HG02973 (cell line): ENCODE results near the gene SGCG.
"Not testable (repeated sequence)": the region's sequence is repeated elsewhere in the genome, so short reads cannot be mapped to it uniquely, and the experiment has no call there.

Source experiments
- ATAC-seq: cut with Tn5 transposase; IDR thresholded peaks from one replicate; pipeline ENCODE4 v1.9.1; 2021; ENCODE audit warnings: moderate library complexity; ENCODE audit not compliant: unreplicated experiment

The SGCG gene

GRCh38 chr13:23205807-23206206 is 25.0 kb downstream of the SGCG start:
- ATAC-seq: no peak

GRCh38 chr13:23212671-23213070 is 31.9 kb downstream of the SGCG start:
- no peak for ATAC-seq

GRCh38 chr13:23231241-23231640 is 50.5 kb downstream of the SGCG start:
- ATAC-seq: no peak

- ATAC-seq: no peak
Measured at GRCh38 chr13:23235994-23236393, 55.2 kb downstream of the SGCG start.

- ATAC-seq: no peak
Measured at GRCh38 chr13:23243066-23243465, 62.3 kb downstream of the SGCG start.

- not testable (repeated sequence) for ATAC-seq
Measured at GRCh38 chr13:23248410-23248809, 67.6 kb downstream of the SGCG start.

GRCh38 chr13:23254506-23254905 is 73.7 kb downstream of the SGCG start:
- ATAC-seq: no peak

- no peak for ATAC-seq
Measured at GRCh38 chr13:23267571-23267970, 86.8 kb downstream of the SGCG start.

GRCh38 chr13:23268441-23268840 is 87.7 kb downstream of the SGCG start:
- ATAC-seq: no peak

GRCh38 chr13:23271331-23271730 is 90.6 kb downstream of the SGCG start:
- ATAC-seq: no peak

GRCh38 chr13:23273498-23273897 is 92.7 kb downstream of the SGCG start:
- ATAC-seq: no peak

GRCh38 chr13:23279321-23279720 is 98.5 kb downstream of the SGCG start:
- no peak for ATAC-seq

GRCh38 chr13:23288564-23288963 is 107.8 kb downstream of the SGCG start:
- no peak for ATAC-seq

GRCh38 chr13:23288995-23289394 is 108.2 kb downstream of the SGCG start:
- ATAC-seq: no peak

- ATAC-seq: no peak
Measured at GRCh38 chr13:23289917-23290357, 109.2 kb downstream of the SGCG start.

- no peak for ATAC-seq
Measured at GRCh38 chr13:23292586-23292985, 111.8 kb downstream of the SGCG start.

GRCh38 chr13:23314837-23315236 is 134.1 kb downstream of the SGCG start:
- not testable (repeated sequence) for ATAC-seq

GRCh38 chr13:23319883-23320224 is 139.1 kb downstream of the SGCG start:
- ATAC-seq: no peak

- peak; percentile 25 for ATAC-seq
Measured at GRCh38 chr13:23320926-23321534, 140.3 kb downstream of the SGCG start.

GRCh38 chr13:23321535-23322241 is 140.9 kb downstream of the SGCG start:
- ATAC-seq: peak; percentile 86

- no peak for ATAC-seq
Measured at GRCh38 chr13:23322353-23323336, 141.9 kb downstream of the SGCG start.
